Erythroblast (primary cell): ENCODE data around the gene PCDH1.

ENCODE experiments used
- GATA1 ChIP-seq: IDR thresholded peaks from 2 replicates; pipeline ENCODE4 v1.6.1; 2011; ENCODE audit warnings: low read depth, mild to moderate bottlenecking, control low read depth, low read length, moderate library complexity
- POLR2A ChIP-seq: IDR thresholded peaks from 2 replicates; pipeline ENCODE4 v1.6.1; 2011; ENCODE audit warnings: mild to moderate bottlenecking, low read length

DNA sequence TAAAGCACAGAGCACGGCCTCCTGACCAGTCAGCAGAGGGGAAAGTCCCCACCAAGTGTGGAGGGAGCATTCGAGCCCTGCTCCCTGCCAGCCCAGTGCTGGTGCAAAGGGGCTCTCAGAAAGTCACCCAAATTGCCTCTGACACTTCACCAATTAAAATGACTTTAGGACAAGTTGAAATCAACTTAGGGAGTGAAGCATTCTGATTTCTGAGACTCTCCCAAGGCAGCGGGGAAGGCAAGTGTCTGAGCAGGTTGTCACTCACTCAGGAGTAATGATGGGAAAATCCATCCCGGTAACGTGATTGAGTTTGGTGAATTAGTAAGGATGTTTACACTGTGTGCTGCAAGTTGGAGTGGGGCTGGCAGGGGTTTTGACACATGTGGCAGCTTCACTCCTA is 73.7 kb downstream of the PCDH1 start:
- TF ChIP-seq POLR2A (no peak), GATA1 (no peak)
